ENCODE measurements around the gene NAAA.
"Not testable (repeated sequence)": the region's sequence is repeated elsewhere in the genome, so short reads cannot be mapped to it uniquely, and the experiment has no call there.

The NAAA gene

GRCh38 chr4:75940692-75941253, at the start of gene NAAA:
NAAA (minus strand) TSS chr4:75941013; CDS start chr4:75940949, 64 bp downstream.
- peak; percentile 77 for DNase-seq

- peak; percentile 0 for DNase-seq
These were observed 49.2 kb upstream of the NAAA start for GRCh38 chr4:75989846-75990528.

- no peak for DNase-seq
These were observed 44.3 kb upstream of the NAAA start for GRCh38 chr4:75985116-75985515.

- no peak for DNase-seq
These were observed 39.8 kb upstream of the NAAA start for GRCh38 chr4:75980576-75980975.

GRCh38 chr4:75976177-75976576, 35.4 kb upstream of the NAAA start:
- DNase-seq: no peak

- no peak for DNase-seq
These were observed 33.0 kb upstream of the NAAA start for GRCh38 chr4:75973766-75974165.

- DNase-seq: no peak
These were observed 27.3 kb upstream of the NAAA start for GRCh38 chr4:75968084-75968483.

- no peak for DNase-seq
These were observed 22.7 kb upstream of the NAAA start for GRCh38 chr4:75963558-75963957.

- not testable (repeated sequence) for DNase-seq
These were observed 21.3 kb upstream of the NAAA start for GRCh38 chr4:75962072-75962471.

- DNase-seq: not testable (repeated sequence)
These were observed 17.7 kb upstream of the NAAA start for GRCh38 chr4:75958546-75958945.

GRCh38 chr4:75954811-75955210, 14.0 kb upstream of the NAAA start:
- not testable (repeated sequence) for DNase-seq

GRCh38 chr4:75953509-75953908, 12.7 kb upstream of the NAAA start:
- no peak for DNase-seq

GRCh38 chr4:75950213-75950815, 9.5 kb upstream of the NAAA start:
- DNase-seq: no peak

GRCh38 chr4:75948822-75949444, 8.1 kb upstream of the NAAA start:
- no peak for DNase-seq

GRCh38 chr4:75939890-75940691, 722 bp downstream of the NAAA start:
- peak; percentile 74 for DNase-seq

GRCh38 chr4:75935628-75936027, 5.2 kb downstream of the NAAA start:
- DNase-seq: no peak

GRCh38 chr4:75930152-75930551, 10.7 kb downstream of the NAAA start:
- DNase-seq: no peak

- not testable (repeated sequence) for DNase-seq
These were observed 15.9 kb downstream of the NAAA start for GRCh38 chr4:75924916-75925315.

GRCh38 chr4:75924309-75924827, 16.4 kb downstream of the NAAA start:
- DNase-seq: no peak

- DNase-seq: no peak
These were observed 18.2 kb downstream of the NAAA start for GRCh38 chr4:75922588-75922987.

- DNase-seq: no peak
These were observed 18.9 kb downstream of the NAAA start for GRCh38 chr4:75921910-75922309.

GRCh38 chr4:75920327-75920726, 20.5 kb downstream of the NAAA start:
- DNase-seq: no peak

- no peak for DNase-seq
These were observed 20.9 kb downstream of the NAAA start for GRCh38 chr4:75919920-75920319.

All from stimulated activated CD4-positive, alpha-beta T cell treated with anti-CD3 and anti-CD28 coated beads, Interleukin-12 subunit alpha, Interleukin-12 subunit beta, amount 100 ng/mL, for 4 hours (primary cell).